HCT116 (cell line): Measurements from ENCODE around the gene GPR3. TPM values are rescaled to one million over a fixed set of nuclear protein-coding genes. Genes with fewer than 3 reads are reported as not detected.

Experiments used
- ATAC-seq: fragments of 200-7000 bp; cut with Tn5 transposase; 2 replicates; pipeline ENCODE4 v1.9.1; 2020; ENCODE audit warnings: mild to moderate bottlenecking, moderate library complexity
- BruUV-seq: library from RNA; stranded (reverse); fragments of 400-500 nt; replicated peaks from 2 replicates; lab custom pipeline; 2021; lab: Mats Ljungman, UMichigan
- CTCF ChIA-PET: fragments of 300-600 bp; sonication (Branson Sonifier 250); formaldehyde crosslinking; loops from one replicate; lab custom pipeline; 2021; ENCODE audit warnings: antibody characterized with exemption; lab: Charles Lee
- POLR2A ChIA-PET: fragments of 300-600, 350-600 bp; sonication (Branson Sonifier 250); formaldehyde crosslinking; loops from one replicate; lab custom pipeline; 2021; ENCODE audit warnings: antibody characterized with exemption; lab: Charles Lee
- RAD21 ChIA-PET, 2 experiments: fragments of 300-600 bp; sonication (Branson Sonifier 250); formaldehyde crosslinking; loops; one replicate each; lab custom pipeline; 2023; ENCODE audit warnings: low total read pairs in 2 of 2; ENCODE audit not compliant: uncharacterized antibody in 2 of 2, unreplicated experiment in 2 of 2, low non-redundant PET in 1 of 2; lab: Charles Lee
- DNase-seq: peaks from one replicate; pipeline ENCODE4 v3.0.0-alpha.2; 2010; ENCODE audit warnings: low read depth, low spot score
- H2AFZ ChIP-seq: fragments of 200-600 bp; shearing (Covaris generic), sonication (generic); 2 replicates; pipeline ENCODE4 v1.6.1; 2017; ENCODE audit warnings: low read depth, mixed run types, mixed read lengths, antibody characterized with exemption, low read length; ENCODE audit not compliant: poor library complexity, severe bottlenecking
- H3K27ac ChIP-seq: 2 replicates; pipeline ENCODE4 v1.5.1; 2012; ENCODE audit warnings: low read depth, low read length
- H3K27me3 ChIP-seq: fragments of 200-600 bp; sonication (generic); 2 replicates; pipeline ENCODE4 v1.6.1; 2016; ENCODE audit warnings: mixed run types, low read length, mixed read lengths; ENCODE audit not compliant: insufficient read depth
- H3K36me3 ChIP-seq, 2 experiments: fragments of 200-500 bp in 1 of 2; fragments of 200-600 bp in 1 of 2; sonication (Bioruptor generic) in 1 of 2; sonication (generic) in 1 of 2; 2 replicates each; pipeline versions ENCODE4 v1.5.1 to v1.6.1; 2014 to 2016; ENCODE audit warnings: low read length in 2 of 2, inconsistent platforms in 1 of 2, mixed read lengths in 1 of 2, mixed run types in 1 of 2; ENCODE audit not compliant: insufficient read depth in 2 of 2, control insufficient read depth in 1 of 2
- H3K4me1 ChIP-seq, 2 experiments: fragments of 200-600 bp in 1 of 2; sonication (generic) in 1 of 2; 2 replicates each; pipeline versions ENCODE4 v1.5.1 to v1.6.1; 2012 to 2017; ENCODE audit warnings: low read length in 2 of 2, inconsistent platforms in 1 of 2, mild to moderate bottlenecking in 1 of 2, mixed read lengths in 1 of 2, mixed run types in 1 of 2, moderate library complexity in 1 of 2; ENCODE audit not compliant: insufficient read depth in 2 of 2, control insufficient read depth in 1 of 2
- H3K4me2 ChIP-seq: fragments of 200-600 bp; sonication (generic); 2 replicates; pipeline ENCODE4 v1.6.1; 2017; ENCODE audit warnings: mixed run types, low read length, mixed read lengths
- H3K4me3 ChIP-seq, 2 experiments: fragments of 200-600 bp in 1 of 2; sonication (generic) in 1 of 2; replicated peaks in 1 of 2; 2 replicates each; pipeline ENCODE4 v1.5.1; 2011 to 2016; ENCODE audit warnings: low read length in 2 of 2, control low read depth in 1 of 2, low read depth in 1 of 2, mild to moderate bottlenecking in 1 of 2, mixed read lengths in 1 of 2, mixed run types in 1 of 2
- H3K79me2 ChIP-seq: fragments of 200-600 bp; sonication (generic); 2 replicates; pipeline ENCODE4 v1.6.1; 2017; ENCODE audit warnings: mild to moderate bottlenecking, mixed run types, low read length, moderate library complexity, mixed read lengths; ENCODE audit not compliant: insufficient read depth
- H3K9ac ChIP-seq: fragments of 200-600 bp; sonication (generic); 2 replicates; pipeline ENCODE4 v1.6.1; 2016; ENCODE audit warnings: low read length, mixed read lengths
- H3K9me2 ChIP-seq: fragments of 200-600 bp; sonication (generic), shearing (Covaris generic); 2 replicates; pipeline ENCODE4 v1.6.1; 2017; ENCODE audit warnings: mixed run types, mild to moderate bottlenecking, moderate library complexity; ENCODE audit not compliant: insufficient read depth
- H3K9me3 ChIP-seq, 2 experiments: fragments of 200-500 bp in 1 of 2; fragments of 200-600 bp in 1 of 2; sonication (Bioruptor generic) in 1 of 2; sonication (generic) in 1 of 2; 2 replicates each; pipeline ENCODE4 v1.6.1; 2014 to 2017; ENCODE audit warnings: low read length in 2 of 2, mixed read lengths in 2 of 2, inconsistent platforms in 1 of 2, low read depth in 1 of 2, mild to moderate bottlenecking in 1 of 2, mixed run types in 1 of 2, moderate library complexity in 1 of 2; ENCODE audit not compliant: control insufficient read depth in 1 of 2, insufficient read depth in 1 of 2
- H4K20me1 ChIP-seq: fragments of 200-600 bp; sonication (generic), shearing (Covaris generic); 2 replicates; pipeline ENCODE4 v1.6.1; 2017; ENCODE audit warnings: mixed run types, mild to moderate bottlenecking, moderate library complexity; ENCODE audit not compliant: insufficient read depth
- CBX3 ChIP-seq: IDR thresholded peaks from 2 replicates; pipeline ENCODE4 v1.6.1; 2012; ENCODE audit warnings: low read depth
- CTCF ChIP-seq, 3 experiments: fragments of 200-600 bp in 1 of 3; sonication (generic) in 1 of 3; IDR thresholded peaks in 2 of 3; conservative IDR thresholded peaks in 1 of 3; 2 replicates each; pipeline ENCODE4 v1.5.1; 2012 to 2017; ENCODE audit warnings: low read depth in 2 of 3, low read length in 2 of 3, antibody characterized with exemption in 1 of 3, borderline replicate concordance in 1 of 3, control low read depth in 1 of 3, mild to moderate bottlenecking in 1 of 3, mixed read lengths in 1 of 3, mixed run types in 1 of 3, moderate library complexity in 1 of 3; ENCODE audit not compliant: insufficient read depth in 1 of 3
- EGR1 ChIP-seq: IDR thresholded peaks from 2 replicates; pipeline ENCODE4 v1.6.1; 2012; ENCODE audit warnings: low read depth
- EZH2 ChIP-seq: fragments of 200-600 bp; sonication (generic); IDR thresholded peaks from 2 replicates; pipeline ENCODE4 v1.6.1; 2017; ENCODE audit warnings: antibody characterized with exemption, mixed run types
- EZH2phosphoT487 ChIP-seq: fragments of 200-600 bp; IDR thresholded peaks from 2 replicates; pipeline ENCODE4 v1.6.1; 2018; ENCODE audit warnings: antibody characterized with exemption, borderline replicate concordance
- FOSL1 ChIP-seq: IDR thresholded peaks from 2 replicates; pipeline ENCODE4 v1.6.1; 2012; ENCODE audit warnings: low read depth
- JUND ChIP-seq: IDR thresholded peaks from 2 replicates; pipeline ENCODE4 v1.6.1; 2012
- POLR2AphosphoS5 ChIP-seq: IDR thresholded peaks from 2 replicates; pipeline ENCODE4 v1.6.1; 2011; ENCODE audit warnings: mild to moderate bottlenecking, low read depth, low read length, moderate library complexity
- SIN3A ChIP-seq: IDR thresholded peaks from 2 replicates; pipeline ENCODE4 v1.6.1; 2012; ENCODE audit warnings: low read depth
- SP1 ChIP-seq: IDR thresholded peaks from 2 replicates; pipeline ENCODE4 v1.6.1; 2012; ENCODE audit warnings: low read depth
- SRF ChIP-seq: IDR thresholded peaks from 2 replicates; pipeline ENCODE4 v1.6.1; 2012; ENCODE audit warnings: low read depth
- TCF7L2 ChIP-seq: IDR thresholded peaks from 2 replicates; pipeline ENCODE4 v1.7.0; 2011; ENCODE audit warnings: borderline replicate concordance, inconsistent platforms; ENCODE audit not compliant: insufficient read depth, insufficient read length; ENCODE audit errors: extremely low read depth
- YY1 ChIP-seq: IDR thresholded peaks from 2 replicates; pipeline ENCODE4 v1.6.1; 2011; ENCODE audit warnings: low read length, low read depth, moderate library complexity, mild to moderate bottlenecking; ENCODE audit not compliant: insufficient replicate concordance; ENCODE audit errors: extremely low read depth
- ZBTB33 ChIP-seq: IDR thresholded peaks from 2 replicates; pipeline ENCODE4 v1.6.1; 2011; ENCODE audit warnings: mild to moderate bottlenecking, low read length, moderate library complexity; ENCODE audit not compliant: insufficient replicate concordance; ENCODE audit errors: extremely low read depth
- ZFX ChIP-seq: fragments of 450-650 bp; IDR thresholded peaks from 2 replicates; pipeline ENCODE4 v1.6.1; 2017
- ZNF274 ChIP-seq: fragments of 200-500 bp; sonication (Bioruptor generic); IDR thresholded peaks from 2 replicates; pipeline ENCODE4 v1.6.1; 2014; ENCODE audit warnings: mild to moderate bottlenecking, low read depth, low read length, inconsistent platforms
- intact Hi-C: fragments of 100-400 bp; cut with micrococcal nuclease; formaldehyde crosslinking; loops from 2 replicates; pipeline ENCODE4 v1.10.0; 2022
- total RNA-seq: library from RNA; stranded (reverse); gene quantifications from one replicate; pipeline ENCODE4 v1.2.1, GENCODE V29; 2021; ENCODE audit not compliant: unreplicated experiment
- TF ChIP-seq, protein P1 (sequence below): IDR thresholded peaks from 2 replicates; pipeline ENCODE4 v1.6.1; 2012

The GPR3 gene
- total RNA-seq, 1 experiment from 2014 or later, result 2.8 TPM

DNA sequence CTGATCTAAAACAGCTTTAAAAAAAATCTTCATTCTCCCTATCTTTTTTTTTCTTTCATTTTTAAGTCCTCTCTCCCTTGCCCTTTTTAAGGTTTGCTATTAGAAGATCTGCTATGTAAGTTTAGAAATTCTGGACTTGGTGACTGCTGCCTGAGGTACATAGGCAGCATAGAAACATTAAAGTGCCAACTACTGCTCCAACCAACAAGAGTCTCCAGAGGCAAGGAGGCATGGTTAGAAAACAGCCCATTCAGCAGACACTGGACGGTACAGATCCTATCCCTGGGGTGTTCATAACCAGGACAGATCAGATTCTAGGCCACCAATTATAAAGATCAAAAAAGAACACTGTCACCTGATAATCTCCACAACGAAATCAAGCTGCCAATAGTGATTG lies 36.6 kb downstream of the GPR3 start:
- H2AFZ ChIP-seq, result no peak overlapping the region
- TF ChIP-seq ZNF274 (no peak), JUND (no peak), SRF (no peak), ZBTB33 (no peak), TCF7L2 (no peak), CBX3 (no peak), EZH2phosphoT487 (no peak), FOSL1 (no peak), YY1 (no peak), EGR1 (no peak), SP1 (no peak), EZH2 (no peak), SIN3A (no peak), CTCF (IDR thresholded peaks at IDR 0.05 in 2 of 3, conservative IDR thresholded peaks at IDR 0.05 in 1 of 3; ENCODE audit: borderline replicate concordance in 1 of 3, insufficient read depth in 1 of 3, low read depth in 2 of 3, low read length in 2 of 3) (no peak), POLR2AphosphoS5 (no peak), ZFX (no peak)
- TF ChIP-seq, protein P1, sequence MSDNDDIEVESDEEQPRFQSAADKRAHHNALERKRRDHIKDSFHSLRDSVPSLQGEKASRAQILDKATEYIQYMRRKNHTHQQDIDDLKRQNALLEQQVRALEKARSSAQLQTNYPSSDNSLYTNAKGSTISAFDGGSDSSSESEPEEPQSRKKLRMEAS, result no peak
- H3K4me1 ChIP-seq, result no peaks in the 10 kb centered on the region
- H3K27me3 ChIP-seq, result no peaks in the 10 kb centered on the region
- intact Hi-C loops, result no loop called here
- no peak overlapping the region for H3K4me3 ChIP-seq
- no peaks in the 10 kb centered on the region for H3K9me3 ChIP-seq
- H4K20me1 ChIP-seq, result 0 out of 2 replicates have a peak, but pooled peaks cover 3% of the 10 kb centered on the region
- POLR2A ChIA-PET, result no interaction called here
- no peak overlapping the region for H3K4me2 ChIP-seq
- H3K79me2 ChIP-seq, result peaks cover 72% of the 10 kb centered on the region
- ATAC-seq, result no peak
- H3K27ac ChIP-seq, result no peak overlapping the region
- CTCF ChIA-PET, result interaction anchor here (1.2 kb wide), 1 partner anchor 37 kb away, joined by 3 read pairs; no protein-coding TSS in a partner anchor
- H3K9me2 ChIP-seq, result no peaks in the 10 kb centered on the region
- DNase-seq, result no peak
- peaks cover 5 to 10% of the 10 kb centered on the region in 2 experiments; a peak in 3 of 4 replicates for H3K36me3 ChIP-seq
- no peak overlapping the region for H3K9ac ChIP-seq
- RAD21 ChIA-PET, result no interaction called here
- no TSS peak for BruUV-seq
